LNCAP (cell line): Measurements from ENCODE around the gene FRMPD1.

ENCODE experiments used
- TF ChIP-seq, protein P1 (sequence below): fragments of 450-650 bp; IDR thresholded peaks from 2 replicates; pipeline ENCODE4 v1.5.1; 2017; ENCODE audit warnings: mild to moderate bottlenecking

Gene FRMPD1

DNA sequence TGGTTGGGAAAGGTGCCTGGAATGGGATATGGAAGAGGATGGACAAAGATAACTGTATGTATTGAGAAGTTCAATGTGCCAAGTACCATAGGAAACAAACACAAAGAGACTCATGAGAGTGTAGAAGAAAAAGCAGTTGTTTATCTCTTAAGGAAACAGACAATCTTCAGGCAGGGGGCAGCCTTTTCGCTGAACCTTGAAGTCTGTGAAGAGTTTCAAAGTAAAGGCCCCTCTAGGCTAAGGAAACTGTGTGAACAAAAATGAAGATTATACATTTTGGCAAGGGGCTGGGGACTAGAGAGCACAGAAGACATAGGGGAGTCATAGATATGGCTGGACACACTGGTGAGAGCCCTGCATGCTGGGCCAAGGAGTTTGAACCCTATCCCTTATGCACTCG lies 27.5 kb upstream of the FRMPD1 start:
- TF ChIP-seq, protein P1, sequence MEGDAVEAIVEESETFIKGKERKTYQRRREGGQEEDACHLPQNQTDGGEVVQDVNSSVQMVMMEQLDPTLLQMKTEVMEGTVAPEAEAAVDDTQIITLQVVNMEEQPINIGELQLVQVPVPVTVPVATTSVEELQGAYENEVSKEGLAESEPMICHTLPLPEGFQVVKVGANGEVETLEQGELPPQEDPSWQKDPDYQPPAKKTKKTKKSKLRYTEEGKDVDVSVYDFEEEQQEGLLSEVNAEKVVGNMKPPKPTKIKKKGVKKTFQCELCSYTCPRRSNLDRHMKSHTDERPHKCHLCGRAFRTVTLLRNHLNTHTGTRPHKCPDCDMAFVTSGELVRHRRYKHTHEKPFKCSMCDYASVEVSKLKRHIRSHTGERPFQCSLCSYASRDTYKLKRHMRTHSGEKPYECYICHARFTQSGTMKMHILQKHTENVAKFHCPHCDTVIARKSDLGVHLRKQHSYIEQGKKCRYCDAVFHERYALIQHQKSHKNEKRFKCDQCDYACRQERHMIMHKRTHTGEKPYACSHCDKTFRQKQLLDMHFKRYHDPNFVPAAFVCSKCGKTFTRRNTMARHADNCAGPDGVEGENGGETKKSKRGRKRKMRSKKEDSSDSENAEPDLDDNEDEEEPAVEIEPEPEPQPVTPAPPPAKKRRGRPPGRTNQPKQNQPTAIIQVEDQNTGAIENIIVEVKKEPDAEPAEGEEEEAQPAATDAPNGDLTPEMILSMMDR = no peak

DNA sequence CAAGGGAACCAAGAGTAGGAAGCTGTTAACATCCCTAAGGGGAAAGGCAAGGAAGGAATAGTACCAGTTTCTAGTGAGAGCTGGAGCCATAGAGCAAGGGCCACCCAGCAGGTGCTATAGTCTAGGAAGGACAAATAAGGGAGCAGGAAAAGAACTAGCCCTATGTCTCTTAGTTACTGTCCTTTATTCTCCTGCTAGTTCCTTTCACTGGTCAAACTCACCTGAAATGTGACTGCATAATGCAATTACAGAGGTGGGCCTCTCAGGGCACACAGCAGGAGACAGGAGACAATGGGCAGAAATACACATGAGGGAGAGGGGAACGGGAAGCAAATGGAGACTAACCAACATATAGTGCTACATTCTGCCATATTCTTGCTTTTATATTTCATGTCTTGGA lies 26.7 kb upstream of the FRMPD1 start:
- TF ChIP-seq, protein P1 = no peak

DNA sequence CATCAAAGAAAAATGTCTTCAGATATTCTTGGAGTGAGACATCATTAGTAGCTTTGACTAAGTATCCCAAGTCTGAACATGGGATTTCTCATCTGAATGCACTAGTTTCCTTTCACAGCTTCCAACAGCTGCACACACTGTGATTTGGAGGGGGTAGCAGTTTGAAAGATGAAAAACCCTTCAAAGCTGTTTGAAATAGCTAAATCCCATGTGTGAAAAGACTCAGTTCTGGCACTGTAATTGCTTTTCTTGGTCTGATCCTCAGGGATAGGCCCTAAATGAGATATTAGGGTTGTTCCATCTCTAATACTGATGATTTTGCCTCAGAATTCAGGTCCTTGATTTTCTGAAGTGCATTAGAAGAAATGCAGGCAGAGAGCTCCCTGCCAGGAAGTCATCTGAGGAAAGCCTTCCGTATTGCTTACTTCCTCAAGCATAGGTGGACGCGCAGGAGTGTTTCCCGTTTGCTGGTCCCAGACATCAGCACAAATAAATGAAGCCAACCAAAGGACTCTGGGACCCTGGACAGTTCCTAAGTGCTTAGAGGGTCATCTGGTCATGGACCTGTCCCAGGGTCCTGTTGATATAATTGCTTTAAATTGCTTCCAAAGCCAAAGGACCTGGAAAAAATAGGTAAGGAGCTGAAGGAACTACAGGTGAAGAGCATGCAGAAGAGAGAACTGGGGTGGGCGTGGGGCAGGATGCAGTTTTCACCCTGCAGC lies 25.6 kb upstream of the FRMPD1 start:
- TF ChIP-seq, protein P1 = no peak

DNA sequence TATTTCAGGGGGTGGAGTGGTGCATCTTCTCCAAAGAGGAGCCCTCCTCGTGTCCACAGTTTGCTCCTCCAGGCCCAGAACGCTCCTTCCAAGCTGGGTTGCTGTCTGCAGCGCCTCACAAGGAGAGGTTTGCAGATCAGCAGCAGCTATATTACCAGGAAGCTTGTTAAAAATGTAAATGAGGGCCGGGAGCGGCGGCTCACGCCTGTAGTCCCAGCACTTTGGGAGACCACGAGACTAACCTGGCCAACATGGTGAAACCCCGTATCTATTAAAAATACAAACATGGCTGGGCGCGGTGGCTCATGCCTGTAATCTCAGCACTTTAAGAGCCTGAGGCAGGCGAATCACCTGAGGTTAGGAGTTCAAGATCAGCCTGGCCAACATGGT lies 25.0 kb upstream of the FRMPD1 start:
- TF ChIP-seq, protein P1 = no peak

DNA sequence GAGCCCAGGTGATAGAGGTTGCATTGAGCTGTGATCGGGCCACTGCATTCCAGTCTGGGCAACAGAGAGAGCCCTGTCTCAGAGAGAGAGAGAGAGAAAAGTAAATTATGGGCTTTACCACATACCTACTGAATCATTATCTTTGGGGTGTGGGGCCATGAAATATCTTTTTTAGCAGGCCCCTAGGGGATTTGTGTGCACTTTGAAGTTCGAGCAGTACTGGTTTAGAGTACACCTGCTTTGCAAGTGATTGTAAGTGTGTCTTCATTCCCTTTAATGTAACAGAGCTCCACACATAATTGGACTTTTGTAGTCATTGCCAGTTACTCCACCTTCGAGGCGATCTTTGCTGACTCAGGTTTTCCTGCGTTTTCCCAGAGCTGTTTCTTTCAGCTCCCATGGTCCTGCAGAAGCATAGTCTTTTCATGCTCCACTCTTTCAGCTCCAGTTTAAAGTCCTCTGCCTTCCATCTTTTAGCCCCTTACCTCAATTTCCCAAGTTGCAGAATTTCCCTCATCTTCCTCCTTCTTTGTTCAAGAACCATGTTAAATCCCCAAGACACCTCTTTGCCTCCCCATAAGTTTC lies 24.0 kb upstream of the FRMPD1 start:
- TF ChIP-seq, protein P1 = no peak

DNA sequence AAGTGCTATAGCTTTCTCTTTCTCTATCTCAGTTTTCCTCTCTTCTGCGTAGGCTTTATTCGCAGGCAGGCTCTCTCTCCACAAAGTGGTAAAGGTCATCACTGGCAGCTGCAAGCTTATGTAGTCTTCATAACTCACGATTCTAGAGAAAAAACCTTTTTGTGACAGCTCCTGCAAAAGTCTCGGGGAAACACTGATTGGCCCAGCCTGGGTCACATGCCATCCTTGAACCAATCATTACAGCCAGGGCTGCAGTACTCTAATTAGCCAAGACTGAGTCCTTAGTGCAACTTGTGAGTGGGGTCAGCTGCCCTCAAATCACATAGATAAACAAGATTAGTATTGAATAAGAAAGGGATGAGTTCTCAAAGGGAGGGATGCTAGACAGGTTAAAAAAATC lies 18.3 kb upstream of the FRMPD1 start:
- TF ChIP-seq, protein P1 = no peak

DNA sequence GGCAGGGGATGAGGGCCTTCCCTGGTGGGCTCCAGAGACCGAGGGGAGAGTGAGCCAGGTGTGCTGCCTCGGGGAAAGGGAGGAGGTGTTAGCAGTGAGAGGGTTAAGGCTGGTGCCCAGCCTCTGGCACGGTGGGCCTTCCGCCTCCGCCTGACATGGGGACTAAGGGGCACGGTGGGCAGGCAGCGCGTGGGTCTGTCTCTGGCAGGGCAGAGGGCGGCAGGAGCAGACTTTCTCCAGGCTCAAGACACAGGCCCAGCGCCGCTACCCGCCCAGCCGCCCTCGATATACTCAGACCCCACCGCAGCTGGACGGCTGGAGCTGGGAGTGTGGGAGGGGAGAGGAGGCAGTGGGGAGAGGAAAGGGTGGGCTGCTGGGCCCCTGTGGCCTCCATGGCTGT lies 14.9 kb upstream of the FRMPD1 start:
- TF ChIP-seq, protein P1 = no peak
